GM18511 (cell line): ENCODE measurements around the gene OR8S1.
"Not testable (repeated sequence)": the region's sequence is repeated elsewhere in the genome, so short reads cannot be mapped to it uniquely, and the experiment has no call there.

Experiments
- ATAC-seq: cut with Tn5 transposase; IDR thresholded peaks from one replicate; pipeline ENCODE4 v1.9.1; 2021; ENCODE audit warnings: mild to moderate bottlenecking, moderate library complexity; ENCODE audit not compliant: unreplicated experiment

Gene OR8S1

GRCh38 chr12:48525332-48525731 lies at the start of gene OR8S1:
OR8S1 (plus strand) TSS chr12:48525632; CDS start chr12:48525632, 0 bp downstream.
- ATAC-seq = no peak

GRCh38 chr12:48482198-48482597 lies 43.2 kb upstream of the OR8S1 start, which contains the start of gene C12orf54:
C12orf54 (plus strand) TSS chr12:48482498; CDS start chr12:48483297, 799 bp downstream.
- ATAC-seq = no peak

- ATAC-seq = no peak
Measured at GRCh38 chr12:48482930-48483329, 42.5 kb upstream of the OR8S1 start.

GRCh38 chr12:48486261-48486660 lies 39.2 kb upstream of the OR8S1 start:
- no peak for ATAC-seq

- ATAC-seq = no peak
Measured at GRCh38 chr12:48486679-48487078, 38.8 kb upstream of the OR8S1 start.

- peak; percentile 99 for ATAC-seq
Measured at GRCh38 chr12:48489012-48489411, 36.4 kb upstream of the OR8S1 start.

GRCh38 chr12:48489456-48489855 lies 36.0 kb upstream of the OR8S1 start:
- ATAC-seq = peak; percentile 3

- ATAC-seq = not testable (repeated sequence)
Measured at GRCh38 chr12:48500281-48500680, 25.2 kb upstream of the OR8S1 start.

- ATAC-seq = not testable (repeated sequence)
Measured at GRCh38 chr12:48506836-48507235, 18.6 kb upstream of the OR8S1 start.

GRCh38 chr12:48508987-48509386 lies 16.4 kb upstream of the OR8S1 start:
- ATAC-seq = no peak

- ATAC-seq = no peak
Measured at GRCh38 chr12:48510111-48510510, 15.3 kb upstream of the OR8S1 start.

- peak; percentile 86 for ATAC-seq
Measured at GRCh38 chr12:48512855-48513254, 12.6 kb upstream of the OR8S1 start.

- no peak for ATAC-seq
Measured at GRCh38 chr12:48514728-48515127, 10.7 kb upstream of the OR8S1 start.

GRCh38 chr12:48520381-48520780 lies 5.1 kb upstream of the OR8S1 start:
- not testable (repeated sequence) for ATAC-seq

GRCh38 chr12:48527891-48528670 lies 2.6 kb downstream of the OR8S1 start:
- ATAC-seq = no peak

GRCh38 chr12:48532601-48533000 lies 7.2 kb downstream of the OR8S1 start:
- no peak for ATAC-seq

- no peak for ATAC-seq
Measured at GRCh38 chr12:48536602-48537001, 11.2 kb downstream of the OR8S1 start.

- ATAC-seq = no peak
Measured at GRCh38 chr12:48542300-48542928, 17.0 kb downstream of the OR8S1 start.

- ATAC-seq = no peak
Measured at GRCh38 chr12:48545833-48546469, 20.5 kb downstream of the OR8S1 start.

GRCh38 chr12:48547012-48547411 lies 21.6 kb downstream of the OR8S1 start:
- ATAC-seq = not testable (repeated sequence)

GRCh38 chr12:48551636-48552035 lies 26.2 kb downstream of the OR8S1 start:
- not testable (repeated sequence) for ATAC-seq
